Peyer's patch (tissue), 4 donors: ENCODE measurements around the gene VWC2L.

Experiments used
- CTCF ChIP-seq, 6 experiments: fragments of 450-650 bp in 4 of 6; fragments of 200-600 bp in 2 of 6; sonication (generic) in 1 of 6; IDR thresholded peaks; one replicate each; pipeline ENCODE4 v1.5.1; 2017 to 2019; ENCODE audit warnings: antibody characterized with exemption in 6 of 6, mild to moderate bottlenecking in 3 of 6, moderate library complexity in 1 of 6
- POLR2A ChIP-seq, 2 donors: fragments of 450-650 bp; IDR thresholded peaks; one replicate each; pipeline ENCODE4 v1.5.1; 2017; ENCODE audit warnings: antibody characterized with exemption in 2 of 2, mild to moderate bottlenecking in 2 of 2, moderate library complexity in 2 of 2

- TF ChIP-seq CTCF (IDR thresholded peaks at IDR 0.05) (no peak), POLR2A (IDR thresholded peaks at IDR 0.05) (no peak)
These were observed 180.5 kb downstream of the VWC2L start for GRCh38 chr2:214591366-214591765.
